Endometrial microvascular endothelial cells (primary cell): Measurements from ENCODE around the gene TMEM107. TPM values are rescaled to one million over a fixed set of nuclear protein-coding genes. Genes with fewer than 3 reads are reported as not detected.

Source experiments
- in situ Hi-C: cut with HindIII; loops from 2 replicates; pipeline ENCODE4 v1.10.0; 2017; ENCODE audit warnings: low sequenced_read_pairs, low pct_unique_long_range_greater_than_20kb; ENCODE audit errors: inconsistent ontology term
- total RNA-seq: library from RNA; depleted of rRNA; stranded (reverse); fragments of >200 nt; gene quantifications from one replicate; pipeline ENCODE4 v1.2.3, GENCODE V29; 2015; ENCODE audit errors: inconsistent ontology term

TMEM107 gene
- total RNA-seq, 1 donor from 2014 or later = 34.0 TPM

DNA sequence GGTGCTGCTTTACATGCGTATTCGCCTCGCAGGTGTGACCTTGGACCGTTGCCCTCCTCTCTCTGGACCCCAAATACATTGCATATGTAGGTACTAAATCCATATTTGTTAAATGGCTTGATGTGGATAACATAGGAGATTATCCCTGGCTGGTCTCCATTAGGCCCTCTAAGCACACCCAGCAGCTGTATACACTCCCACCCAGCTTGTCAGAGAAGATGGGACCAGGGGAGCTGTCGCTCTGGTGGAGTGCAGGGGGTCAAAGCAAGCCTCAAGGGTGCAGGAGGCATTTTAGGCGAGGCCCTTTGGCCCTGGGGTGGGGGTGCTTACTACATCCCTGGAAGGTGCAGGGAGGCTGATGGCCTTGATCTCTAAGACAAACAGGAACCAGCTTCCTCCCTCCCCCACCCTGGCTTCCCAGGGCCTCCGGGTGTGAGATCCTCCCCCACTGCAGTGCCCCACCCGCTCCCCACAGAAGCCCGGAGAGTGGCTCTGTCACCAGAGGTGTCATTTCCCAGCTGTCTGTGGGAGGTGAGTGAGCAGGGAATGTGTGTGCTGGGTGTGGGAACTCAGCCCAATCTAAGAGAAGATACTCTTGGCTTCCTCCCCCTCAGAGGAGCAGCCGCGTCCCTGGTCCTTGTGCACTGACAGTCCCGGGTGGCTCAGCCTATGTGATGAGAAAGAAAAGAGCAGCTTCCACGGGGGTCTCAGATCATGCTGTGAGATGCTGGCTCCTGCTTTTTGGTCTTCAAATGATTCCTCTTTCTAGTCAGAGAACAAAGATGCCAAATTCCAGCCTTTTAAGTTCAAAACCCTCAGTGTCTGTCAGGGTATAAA lies 12.0 kb downstream of the TMEM107 start:
- in situ Hi-C loops = no loop called here

- in situ Hi-C loops = no loop called here
Measured at GRCh38 chr17:8162997-8163977, 12.9 kb downstream of the TMEM107 start.

- in situ Hi-C loops = no loop called here
Measured at GRCh38 chr17:8162233-8162996, 13.8 kb downstream of the TMEM107 start, which contains the start of gene VAMP2. Gene VAMP2 (minus strand): TSS chr17:8162948. CDS start chr17:8162879, 69 bp downstream.

DNA sequence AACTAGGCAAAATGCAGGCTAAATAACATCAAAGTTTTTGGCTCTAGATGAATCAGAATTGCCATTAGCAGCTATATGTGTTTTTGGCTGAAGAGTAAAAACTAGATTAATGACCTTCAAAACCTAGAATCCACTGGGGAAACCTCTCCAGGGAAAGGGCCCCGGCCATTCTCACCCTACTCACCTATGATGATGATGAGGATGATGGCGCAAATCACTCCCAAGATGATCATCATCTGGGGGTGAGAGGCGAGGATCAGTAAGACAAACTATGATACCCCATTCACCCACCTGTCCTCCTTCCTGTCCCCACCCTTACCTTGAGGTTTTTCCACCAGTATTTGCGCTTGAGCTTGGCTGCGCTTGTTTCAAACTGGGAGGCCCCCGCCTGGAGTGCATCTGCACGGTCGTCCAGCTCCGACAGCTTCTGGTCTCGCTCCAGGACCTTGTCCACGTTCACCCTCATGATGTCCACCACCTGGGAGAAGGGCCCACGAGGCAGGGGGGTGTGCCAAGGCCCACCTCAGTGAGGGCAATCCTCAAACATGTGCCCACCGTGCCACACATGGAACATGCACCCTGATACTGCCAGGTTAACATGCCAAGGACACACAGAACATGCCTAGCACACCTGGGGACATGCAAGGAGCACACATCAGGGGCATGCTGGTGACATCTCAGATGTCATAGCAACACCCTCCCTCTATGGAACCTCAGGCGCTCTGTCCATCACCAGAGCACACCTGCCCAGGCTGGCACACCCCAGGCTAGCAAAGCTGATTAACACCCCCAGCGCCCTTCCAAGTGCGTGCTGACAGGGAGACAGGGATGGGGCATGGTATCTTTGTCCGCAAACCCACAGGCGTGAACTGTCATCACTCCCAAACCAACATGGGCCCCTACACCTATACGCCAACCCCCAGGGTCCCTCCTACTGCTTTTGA lies 14.6 kb downstream of the TMEM107 start:
- in situ Hi-C loops = no loop called here

- in situ Hi-C loops = no loop called here
Measured at GRCh38 chr17:8160741-8161221, 15.4 kb downstream of the TMEM107 start.

GRCh38 chr17:8160224-8160577 lies 16.0 kb downstream of the TMEM107 start:
- in situ Hi-C loops = no loop called here

DNA sequence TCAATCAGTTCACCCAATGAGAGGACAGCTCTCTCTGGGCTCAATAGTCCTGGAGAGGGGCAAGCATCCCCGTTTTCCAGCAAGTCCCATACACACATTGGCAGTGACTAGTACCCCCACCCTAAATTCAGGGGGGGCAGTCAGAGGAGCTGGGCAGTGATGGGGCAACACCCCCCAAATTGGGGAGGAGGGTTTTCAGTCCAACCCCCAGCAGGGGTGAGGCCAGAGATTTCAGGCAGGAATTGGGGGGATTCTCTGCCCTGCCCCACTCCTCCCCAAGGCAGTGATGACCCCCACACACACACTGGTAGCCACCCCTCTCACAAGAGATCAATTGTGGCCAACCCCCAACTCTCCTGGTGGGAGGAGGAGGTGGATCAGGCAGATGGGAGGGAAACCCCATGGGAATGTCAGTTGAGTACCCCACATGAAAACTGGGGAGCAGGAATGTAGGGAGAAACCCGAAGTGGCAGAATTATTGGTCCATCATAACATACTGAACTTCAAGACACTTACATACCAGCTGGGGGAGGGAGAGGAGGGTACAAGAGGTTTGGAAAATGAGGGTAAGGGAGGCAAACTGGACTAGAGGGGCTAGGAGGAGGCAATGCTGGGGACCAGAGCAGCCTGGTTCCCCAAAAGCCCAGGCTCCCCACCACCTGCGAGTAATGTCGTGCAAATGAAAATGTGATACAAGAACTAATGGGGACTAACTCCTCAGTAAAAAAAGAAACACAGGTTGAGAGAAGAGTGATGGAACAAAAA lies 16.5 kb downstream of the TMEM107 start:
- in situ Hi-C loops = no loop called here

DNA sequence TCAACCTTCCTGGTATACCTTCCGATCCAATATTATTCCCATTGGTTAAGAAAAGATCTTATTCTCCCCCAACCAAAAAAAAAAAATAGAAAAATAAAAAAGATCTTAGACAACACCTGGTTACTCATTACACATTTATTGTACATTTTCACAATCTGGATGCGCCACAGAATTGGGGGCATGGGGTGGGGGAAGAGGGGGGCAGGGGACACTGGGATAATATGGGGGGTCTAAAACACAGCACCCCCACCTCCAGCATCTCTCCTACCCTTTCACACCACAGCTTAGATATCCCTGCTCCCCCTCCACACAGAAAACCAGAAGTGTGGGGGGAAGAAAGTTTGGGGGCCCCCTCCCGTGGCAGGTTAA lies 17.2 kb downstream of the TMEM107 start:
- in situ Hi-C loops = no loop called here

DNA sequence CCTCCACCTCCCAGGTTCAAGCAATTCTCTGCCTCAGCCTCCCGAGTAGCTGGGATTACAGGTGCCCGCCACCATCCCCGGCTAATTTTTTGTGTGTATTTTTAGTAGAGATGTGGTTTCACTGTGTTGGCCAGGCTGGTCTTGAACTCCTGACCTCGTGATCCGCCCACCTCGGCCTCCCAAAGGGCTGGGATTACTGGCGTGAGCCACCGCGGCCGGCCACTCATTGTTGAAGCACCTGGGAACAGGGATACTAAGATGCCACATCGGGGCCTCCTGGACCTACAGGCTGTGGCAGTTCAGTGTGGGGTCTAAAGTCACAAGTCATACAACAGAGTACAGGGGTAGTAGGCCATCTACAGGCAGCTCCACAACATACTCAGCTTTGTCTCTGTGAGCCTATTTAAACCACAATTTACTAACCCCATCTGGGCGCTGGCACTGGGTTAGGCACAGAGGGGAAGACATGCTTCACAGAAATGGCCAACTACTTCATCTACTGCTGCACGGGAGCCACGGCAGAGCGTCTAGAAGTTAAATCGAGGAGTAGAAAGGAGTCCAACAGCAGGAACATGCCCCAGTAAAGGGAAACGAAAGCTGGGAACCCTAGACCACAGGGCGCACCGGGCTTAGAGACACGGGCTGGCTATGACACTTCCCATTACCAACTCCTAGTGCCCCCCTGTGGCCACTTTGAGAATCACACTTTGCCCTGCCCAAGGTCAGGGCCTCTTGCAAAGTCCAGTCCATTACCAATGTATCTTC lies 17.7 kb downstream of the TMEM107 start:
- in situ Hi-C loops = no loop called here

DNA sequence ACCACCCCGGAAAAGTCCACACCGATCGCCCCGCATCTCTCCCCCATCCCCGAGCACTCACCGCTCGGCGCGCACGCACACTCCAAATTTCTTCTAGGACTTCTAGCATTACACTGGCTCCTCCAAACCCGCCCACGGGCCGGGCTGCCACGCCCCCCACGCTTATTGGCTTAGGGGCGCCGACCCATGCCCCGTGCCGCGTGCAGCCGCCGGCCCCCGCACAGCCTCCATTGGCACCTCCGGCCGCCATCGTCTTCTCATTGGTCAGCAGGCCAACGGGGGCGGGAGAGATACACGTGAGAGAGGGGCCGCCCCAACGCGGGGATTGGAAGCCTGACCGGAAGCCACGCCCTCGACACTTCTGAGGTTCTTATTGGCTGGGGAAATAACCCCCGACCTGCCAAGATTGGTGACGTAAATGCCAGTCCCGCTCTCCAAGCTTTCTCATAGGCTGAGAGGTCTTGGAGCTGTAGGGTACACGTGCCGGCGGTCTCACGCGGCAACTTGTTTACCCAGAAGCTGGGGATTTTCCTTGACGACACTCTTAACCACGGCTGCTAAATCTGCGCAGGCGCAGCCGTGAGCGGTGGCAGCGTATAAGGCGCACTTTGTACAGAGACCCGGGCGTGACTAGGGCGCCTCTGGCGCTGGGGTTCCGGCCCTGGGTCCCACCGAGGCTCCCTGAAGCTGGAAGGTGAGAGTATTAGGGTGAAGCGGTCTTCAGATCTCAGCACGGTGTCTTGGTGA lies 19.8 kb downstream of the TMEM107 start:
- in situ Hi-C loops = no loop called here

DNA sequence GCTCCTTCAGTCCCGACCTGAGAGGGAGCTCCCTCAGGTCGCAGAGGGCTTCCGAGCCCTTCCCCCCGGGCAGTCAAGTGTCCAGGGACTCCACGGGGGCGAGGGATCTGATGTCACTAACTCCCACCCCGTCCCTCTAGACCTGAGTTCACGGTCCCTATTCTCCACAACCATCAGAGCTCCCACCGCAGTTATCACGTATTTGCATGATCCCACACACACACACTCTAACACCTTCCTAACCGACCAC lies 20.3 kb downstream of the TMEM107 start:
- in situ Hi-C loops = no loop called here

- in situ Hi-C loops = no loop called here
Measured at GRCh38 chr17:8155231-8155995, 20.8 kb downstream of the TMEM107 start.

GRCh38 chr17:8154608-8155155 lies 21.5 kb downstream of the TMEM107 start:
- in situ Hi-C loops = no loop called here

DNA sequence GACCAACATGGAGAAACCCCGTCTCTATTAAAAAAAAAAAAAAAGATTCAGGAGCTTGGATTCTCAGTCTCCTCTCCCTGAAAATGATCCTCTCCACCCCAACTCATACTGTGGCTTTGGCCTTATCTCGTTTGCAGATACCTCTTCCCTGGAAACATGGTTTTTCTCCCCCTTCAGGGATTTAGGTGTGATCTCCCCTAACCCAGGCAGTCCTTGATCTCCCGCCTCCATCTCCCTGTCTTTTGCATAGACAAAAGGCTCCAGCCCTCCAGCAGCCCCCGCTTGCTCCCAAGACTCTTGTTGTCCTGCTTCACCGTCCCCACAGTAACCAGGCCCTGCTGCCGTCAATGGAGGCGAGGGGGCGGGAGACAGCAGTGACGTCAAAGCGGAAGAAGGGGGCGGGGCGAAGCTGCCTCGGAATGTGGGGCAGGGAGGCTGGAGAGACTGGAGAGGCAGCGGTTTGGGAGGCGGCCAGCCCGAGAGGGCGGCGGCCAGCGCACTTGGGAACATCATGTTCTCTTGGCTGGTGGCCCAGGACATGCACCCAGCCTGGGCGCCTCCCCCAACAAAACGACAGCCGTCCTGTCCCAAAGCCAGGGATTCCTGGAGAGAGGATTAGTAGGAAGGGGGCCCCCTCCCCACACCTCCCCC lies 22.1 kb downstream of the TMEM107 start:
- in situ Hi-C loops = no loop called here

GRCh38 chr17:8153525-8153956 lies 22.6 kb downstream of the TMEM107 start:
- in situ Hi-C loops = no loop called here
